GM21619 (cell line): ENCODE results near the gene ZSCAN29.
A peak's percentile ranks its signal among the peaks of the same experiment; 100 is the strongest.

Experiments
- ATAC-seq: cut with Tn5 transposase; IDR thresholded peaks from one replicate; pipeline ENCODE4 v1.9.1; 2021; ENCODE audit not compliant: unreplicated experiment

Gene ZSCAN29

DNA sequence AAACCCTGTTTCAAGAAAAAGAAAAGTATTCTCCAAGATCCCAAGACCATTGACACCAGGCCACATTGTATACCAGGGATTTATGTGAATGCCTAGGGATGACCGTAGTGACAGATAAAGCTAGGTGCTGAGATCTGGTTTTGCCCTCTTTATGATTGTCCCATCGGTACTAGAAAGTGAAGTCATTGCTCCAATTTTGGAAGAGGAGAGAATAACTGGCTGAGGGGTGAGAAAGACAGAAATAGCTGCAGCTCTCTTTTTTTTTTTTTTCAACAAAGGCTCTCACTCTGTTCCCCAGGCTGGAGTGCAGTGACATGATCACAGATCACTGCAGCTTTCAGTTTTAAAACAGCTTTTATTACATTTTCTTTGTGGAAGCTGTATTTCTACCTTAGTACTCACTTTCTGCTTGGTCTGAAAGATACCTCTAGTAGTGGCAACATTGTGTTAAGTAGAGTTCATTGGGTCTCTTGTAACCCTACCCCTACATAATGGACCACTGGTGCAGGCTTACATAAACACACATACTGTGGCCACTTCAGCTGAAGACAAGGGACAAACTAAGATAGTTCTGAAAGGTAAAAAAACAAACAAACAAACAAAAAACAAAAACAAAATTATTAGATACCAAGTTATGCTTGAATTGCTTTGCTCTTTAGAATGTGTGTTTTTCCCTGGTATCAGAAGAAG lies 18.0 kb downstream of the ZSCAN29 start:
- ATAC-seq = no peak

DNA sequence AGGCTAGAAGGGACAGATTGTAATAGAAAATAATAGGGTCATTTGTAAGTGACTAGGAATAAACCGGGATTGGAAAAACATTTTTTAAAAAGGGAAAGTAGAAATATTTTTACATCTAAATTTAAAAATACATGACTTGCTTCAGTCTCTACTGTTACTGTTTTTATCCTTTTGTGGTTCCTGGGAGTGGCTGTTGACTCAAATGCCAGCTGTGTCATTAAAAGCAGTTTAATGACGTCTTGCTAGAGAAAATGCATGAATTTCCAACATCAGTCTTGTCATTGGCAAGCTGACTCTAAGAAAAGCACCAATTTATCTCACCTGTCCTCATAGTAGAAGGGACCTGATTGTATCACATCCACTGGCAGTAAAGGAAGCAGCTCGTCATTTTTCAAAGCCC lies 23.7 kb downstream of the ZSCAN29 start:
- ATAC-seq = no peak

DNA sequence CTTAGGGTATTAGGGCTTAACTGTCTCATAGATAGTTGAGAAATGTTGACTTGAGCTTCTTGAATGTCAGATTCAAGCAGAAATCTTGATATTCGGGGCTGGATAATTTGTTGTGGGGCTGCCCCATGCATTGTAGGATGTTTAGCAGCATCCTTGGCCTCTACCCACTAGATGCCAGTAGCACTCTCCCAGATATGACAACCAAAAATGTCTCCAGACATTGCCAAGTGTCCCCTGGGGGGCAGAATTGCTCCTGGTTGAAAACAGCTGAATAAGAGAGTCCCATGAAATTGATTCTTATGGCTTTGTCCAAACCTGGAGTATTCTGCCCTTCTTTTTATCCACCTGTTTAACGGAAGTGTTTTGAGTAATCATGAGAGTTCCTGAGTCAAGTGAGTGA lies 24.5 kb downstream of the ZSCAN29 start:
- ATAC-seq = no peak

DNA sequence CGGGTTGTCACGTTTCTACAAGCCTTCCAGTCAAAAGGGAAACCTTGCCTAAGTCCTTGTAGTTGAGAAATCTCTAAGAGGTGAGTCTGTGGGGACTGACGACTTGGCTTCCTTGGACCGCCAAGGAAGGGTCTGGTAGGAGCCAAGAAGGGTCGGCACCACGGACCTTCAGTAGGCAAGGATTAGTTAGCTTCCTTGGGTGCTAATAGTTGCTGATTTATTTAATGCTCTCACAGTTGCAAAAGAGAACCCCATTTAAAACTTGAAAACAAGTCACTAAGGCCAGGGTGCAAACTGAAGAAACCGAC lies 40.1 kb downstream of the ZSCAN29 start:
- ATAC-seq = peak; percentile 21

DNA sequence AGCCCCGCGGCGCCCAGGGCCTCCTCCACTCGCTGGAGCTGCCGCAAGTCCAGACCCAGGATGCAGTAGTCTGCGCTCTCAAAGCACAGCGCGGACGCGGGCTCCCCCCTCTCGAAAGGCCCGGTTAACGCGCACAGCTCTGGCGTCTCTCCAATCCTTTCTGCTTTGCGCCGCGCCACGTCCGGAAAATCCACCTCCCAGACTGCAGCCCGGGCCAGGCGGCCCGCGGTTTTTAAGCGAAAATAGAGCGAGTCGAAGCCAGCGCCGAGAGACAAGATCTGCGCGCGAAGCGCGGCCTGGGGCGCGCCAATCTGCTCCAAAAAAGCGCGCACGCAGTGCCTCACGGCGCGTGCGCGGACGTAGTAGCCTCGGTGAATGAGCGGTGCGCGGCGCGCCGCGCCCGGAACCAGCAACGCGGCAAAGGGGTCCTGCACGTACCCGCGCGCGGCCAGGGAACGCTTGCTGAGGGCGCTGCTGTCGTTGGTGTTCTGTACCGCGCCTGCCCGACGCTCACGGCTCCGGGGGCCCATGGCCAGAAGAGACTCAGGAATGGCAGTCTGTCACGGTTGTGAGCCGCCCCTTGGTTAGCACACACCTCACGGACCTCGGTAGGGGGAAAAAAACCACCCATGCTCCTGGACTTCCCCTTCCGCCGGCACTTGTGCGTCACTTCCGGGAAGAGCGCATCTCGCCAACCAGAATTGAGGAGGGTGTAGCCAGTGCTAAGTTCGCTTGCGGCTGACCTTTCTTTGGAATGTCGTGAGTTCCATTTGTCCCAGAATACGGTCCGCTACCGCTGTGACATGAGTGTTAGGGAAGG lies 40.7 kb downstream of the ZSCAN29 start, which contains the start of gene LCMT2:
LCMT2 (minus strand) TSS at position 614 of the 820 bp plus-strand sequence; CDS start at position 530, 84 bp downstream.
- ATAC-seq = peak; percentile 92

DNA sequence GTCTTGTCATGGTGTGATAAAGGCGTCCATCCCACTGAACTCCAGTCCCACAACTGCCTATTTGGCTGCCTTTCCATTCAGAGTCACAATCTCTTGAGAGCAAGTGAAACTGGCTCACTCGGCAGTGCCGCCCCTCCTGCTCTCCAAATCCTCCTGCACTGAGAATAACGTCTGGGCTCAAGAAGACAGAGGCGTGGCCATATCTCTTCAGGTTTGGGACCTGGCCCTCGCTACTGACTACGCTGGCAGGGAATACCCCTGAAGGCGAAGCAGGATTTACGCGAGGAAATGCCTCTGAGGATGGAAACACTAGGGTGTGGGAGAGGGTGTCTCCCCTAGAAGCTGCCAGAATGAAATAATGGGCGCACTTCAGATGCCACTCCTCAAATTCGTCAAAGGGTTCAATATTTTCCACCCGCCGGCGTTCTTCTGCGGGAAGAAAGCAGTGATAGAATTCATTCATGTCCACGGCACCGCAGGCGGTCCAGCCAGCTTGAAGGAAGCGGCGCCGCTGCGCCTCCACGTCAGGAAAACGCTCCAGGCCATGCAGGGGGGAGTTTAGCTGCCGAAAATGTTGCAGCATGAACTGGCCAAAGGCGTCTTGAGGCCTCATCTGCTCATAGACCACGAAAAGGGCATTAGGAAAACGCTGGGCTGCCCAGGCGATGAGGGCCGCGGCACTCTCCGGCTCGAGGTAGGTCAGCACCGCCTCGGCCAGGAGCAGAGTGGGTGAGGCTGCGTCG lies 41.5 kb downstream of the ZSCAN29 start:
- ATAC-seq = no peak

DNA sequence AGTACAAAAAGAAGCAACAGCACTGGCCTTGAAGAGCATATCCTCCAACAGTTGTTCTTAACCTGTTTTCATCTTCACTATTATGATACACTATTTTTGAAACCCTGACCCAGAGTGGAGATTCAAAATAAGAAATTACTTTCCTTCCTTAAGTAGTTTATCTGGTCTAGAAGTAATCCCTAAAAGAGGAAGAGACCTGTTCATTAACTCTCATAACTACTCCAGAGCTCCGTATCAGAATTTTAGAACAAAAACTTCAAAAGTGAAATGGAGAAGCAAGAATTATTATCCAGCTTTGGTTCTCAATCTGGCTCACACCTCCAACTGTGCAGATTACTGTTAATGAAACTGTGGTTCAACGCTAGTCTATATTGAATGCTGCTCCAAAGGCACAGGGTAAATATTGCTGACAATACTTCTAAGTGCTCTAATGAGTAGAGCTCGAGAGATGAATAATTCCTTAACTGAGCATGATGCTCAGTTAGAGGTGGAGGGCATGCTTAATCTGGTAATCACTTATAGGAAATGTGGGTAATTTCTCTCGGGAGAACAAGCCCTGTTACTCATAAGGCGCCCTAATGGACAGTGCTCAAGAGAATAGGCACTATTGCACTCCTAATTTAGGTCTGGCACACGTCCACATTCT lies 45.7 kb downstream of the ZSCAN29 start:
- ATAC-seq = no peak

DNA sequence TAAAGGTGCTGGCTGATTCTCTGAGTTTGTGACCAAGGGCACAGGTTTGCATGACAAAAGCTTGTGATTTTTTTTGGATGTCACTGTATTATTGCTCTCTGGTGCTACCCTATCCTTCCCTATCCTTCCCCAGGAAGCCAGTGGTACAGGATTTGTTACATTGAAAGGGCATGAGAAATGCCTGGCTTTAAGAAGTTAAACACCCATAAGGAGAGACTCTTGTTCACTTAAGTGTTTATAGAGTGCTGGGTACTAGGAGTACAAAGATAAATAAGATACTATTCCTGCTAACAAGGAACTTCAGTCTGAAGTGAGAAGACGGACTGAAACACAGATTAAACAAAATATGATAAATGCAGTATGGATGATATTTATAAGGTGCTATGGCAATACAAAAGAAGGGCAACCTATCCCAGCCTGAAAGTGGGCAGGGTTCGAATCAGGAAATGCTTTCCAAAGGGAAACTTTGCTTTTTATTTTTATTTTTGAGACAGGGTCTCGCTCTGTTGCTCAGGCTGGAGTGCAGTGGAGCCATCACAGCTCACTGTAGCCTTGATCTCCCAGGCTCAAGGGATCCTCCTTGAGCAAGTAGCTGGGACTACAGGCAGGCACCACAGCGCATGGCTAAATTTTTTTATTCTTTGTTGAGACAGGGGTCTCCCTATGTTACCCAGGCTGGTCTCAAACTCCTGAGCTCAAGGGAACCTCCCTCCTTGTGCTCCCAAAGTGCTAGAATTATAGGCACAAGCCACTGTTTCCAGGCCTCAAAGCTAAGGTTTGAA lies 51.7 kb downstream of the ZSCAN29 start:
- ATAC-seq = no peak

DNA sequence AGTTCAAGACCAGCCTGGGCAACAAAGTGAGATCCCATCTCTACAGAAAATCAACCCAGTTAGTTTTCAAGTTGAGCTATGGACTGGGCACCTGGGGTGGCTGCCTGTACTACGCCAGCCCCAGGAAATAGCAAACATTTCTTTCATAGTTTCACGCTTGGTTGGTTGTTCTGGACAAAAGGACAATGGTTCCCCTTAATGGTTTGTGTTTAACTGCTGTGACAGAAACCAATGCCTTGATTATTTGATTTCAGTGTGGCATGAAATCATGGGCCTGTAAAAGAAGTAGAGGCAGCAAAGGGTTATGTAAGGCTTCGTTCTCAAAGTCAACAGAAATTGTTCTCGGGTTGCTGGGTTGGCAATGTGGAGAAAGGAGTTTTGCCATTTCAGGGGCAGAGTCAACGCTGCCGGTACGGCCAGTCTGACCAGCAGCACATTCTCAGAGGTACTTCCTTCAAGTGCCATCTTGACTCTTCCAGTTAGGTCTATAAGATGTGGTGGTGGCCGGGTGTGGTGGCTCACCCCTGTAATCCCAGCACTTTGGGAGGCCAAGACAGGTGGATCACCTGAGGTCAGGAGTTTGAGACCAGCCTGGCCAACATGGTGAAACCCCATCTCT lies 53.2 kb downstream of the ZSCAN29 start:
- ATAC-seq = no peak

DNA sequence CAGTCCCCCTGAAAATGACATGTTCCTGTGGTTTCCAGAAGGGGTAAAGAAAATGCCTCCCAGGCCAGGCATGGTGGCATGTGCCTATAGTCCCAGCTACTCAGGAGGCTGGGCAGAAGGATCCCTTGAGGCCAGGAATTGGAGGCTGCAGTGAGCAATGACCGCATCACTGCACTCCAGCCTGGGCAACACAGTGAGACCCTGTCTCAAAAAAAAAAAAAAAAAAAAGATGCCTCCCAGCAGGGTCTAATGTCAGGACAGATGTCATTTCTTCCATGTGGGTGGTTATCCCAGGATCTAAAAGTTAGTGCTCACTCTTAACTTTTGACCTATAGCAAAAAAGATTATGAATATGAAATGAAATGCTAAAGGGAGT lies 53.9 kb downstream of the ZSCAN29 start:
- ATAC-seq = no peak

DNA sequence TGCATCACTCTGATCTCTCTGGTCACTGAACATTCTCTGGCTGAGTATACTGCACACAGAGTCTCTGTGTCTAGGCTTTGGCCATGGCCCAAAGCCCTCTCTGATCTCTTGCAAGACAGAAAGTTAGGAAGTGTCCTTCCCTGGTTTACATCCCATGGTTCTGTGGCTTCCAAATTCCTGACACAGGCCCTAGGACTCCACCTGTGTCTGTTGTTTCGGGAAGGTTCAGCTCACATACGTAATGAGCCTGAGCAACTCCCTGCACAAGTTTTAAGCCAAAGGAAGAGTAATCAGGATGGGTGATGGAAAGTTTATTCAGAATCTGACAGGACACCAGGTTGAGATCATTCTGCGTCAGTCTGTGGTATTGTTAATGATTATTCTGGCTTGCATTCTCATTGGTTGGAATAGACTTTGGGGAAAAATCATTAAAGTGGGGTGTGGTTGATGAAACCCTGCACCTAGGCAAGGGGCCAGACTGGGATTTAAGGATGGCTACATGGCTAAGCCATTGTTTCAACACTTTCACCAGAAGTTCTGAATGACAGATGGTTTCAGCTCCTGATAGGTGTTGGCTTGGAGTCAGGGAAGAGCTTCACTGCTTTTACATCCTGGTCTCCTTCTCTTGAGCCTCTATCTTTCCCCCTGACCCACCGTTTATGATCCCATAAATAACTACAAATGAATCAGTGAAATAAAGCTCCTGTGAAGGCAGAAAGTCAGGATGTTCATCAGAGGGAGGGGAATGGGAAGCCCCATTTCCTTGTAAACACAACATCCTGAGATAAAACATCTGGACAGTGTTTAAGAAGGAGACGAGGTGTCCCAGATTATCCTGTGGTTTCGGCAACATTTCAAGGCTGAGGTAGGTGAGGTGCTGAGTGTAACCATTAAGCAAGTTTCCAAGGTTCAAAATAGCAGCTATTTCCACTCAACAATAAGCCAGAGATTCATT lies 54.5 kb downstream of the ZSCAN29 start:
- ATAC-seq = no peak

DNA sequence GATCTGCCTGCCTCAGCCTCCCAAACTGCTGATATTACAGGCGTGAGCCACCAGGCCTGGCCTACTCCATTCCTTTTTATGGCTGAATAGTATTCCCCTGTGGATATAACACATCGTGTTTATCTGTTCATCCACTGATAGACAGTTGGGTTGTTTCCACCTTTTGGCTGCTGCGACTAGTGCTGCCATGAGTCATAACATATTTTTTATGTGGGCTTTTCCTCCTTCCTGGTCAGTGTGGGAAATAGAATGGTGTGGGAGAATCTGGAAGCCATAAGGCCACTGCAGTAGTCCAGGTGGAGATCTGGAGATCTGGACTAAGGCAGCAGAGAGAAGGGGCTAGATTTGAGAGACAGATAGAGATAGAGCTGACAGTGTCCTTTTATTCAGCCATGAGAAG lies 56.7 kb downstream of the ZSCAN29 start:
- ATAC-seq = no peak

DNA sequence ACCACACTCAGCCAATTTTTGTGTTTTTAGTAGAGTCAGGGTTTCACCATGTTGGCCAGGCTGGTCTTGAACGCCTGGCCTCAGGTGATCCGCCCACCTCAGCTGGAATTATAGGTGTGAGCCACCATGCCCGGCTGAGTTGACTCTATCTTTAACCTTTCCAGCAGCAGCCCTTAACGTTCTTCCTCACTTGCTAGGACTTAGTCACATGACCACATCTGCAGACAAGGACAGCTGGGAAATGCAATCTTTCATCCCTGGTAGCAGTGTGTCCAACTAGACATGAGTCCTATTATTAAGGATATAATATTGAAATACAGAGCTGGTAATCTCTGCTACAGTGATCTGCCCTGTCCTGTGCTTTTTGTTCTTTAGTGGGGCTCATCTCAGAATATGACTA lies 58.5 kb downstream of the ZSCAN29 start:
- no peak for ATAC-seq
